ENCODE measurements around the gene ANTKMT. TPM values are rescaled to one million over a fixed set of nuclear protein-coding genes. Genes with fewer than 3 reads are reported as not detected.

The ANTKMT gene
- total and polyA plus RNA-seq, 8 donors: 7.7 to 52.9 (median 14.1) TPM

DNA sequence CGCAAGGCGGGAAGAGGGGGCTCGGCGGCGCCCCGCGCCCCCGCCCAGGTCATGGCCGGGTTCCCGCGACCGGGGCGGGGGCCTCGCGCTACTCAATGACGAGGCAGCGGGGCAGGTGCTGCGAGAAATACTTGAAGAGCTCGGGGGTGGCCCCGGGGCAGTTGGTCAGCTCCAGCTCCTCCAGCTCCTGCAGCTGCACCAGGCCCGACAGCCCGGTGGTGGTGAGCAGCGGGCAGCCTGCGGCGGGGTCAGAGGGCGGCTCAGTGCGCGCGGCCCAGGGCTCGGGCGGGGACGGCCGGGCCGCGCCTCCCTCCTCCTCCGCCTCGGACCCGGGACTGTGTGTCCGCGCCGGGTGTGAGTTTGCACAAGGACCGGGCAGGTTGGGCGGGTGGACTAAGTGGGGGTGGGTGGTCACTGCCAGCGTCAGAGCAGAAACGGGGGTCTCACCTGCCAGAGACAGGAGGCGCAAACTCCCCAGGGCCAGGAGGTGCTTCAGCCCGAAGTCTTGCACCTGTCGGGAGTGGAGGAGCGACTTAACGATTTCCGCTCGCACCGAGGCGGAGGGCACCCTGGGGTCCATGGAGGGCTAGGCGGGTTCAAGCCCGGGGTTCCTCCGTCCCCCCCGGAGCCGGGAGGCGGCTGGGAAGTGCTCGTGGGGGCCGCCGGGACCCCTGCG lies 26.6 kb upstream of the ANTKMT start:
- no peaks in the 10 kb centered on the region for H3K9me3 ChIP-seq
- H3K4me1 ChIP-seq: peaks cover 16 to 33% of the 10 kb centered on the region in 2 donors
- ATAC-seq (no peak), DNase-seq (no peak)
- peak overlapping the region in 1 of 2 donors; percentile 36 for H3K4me3 ChIP-seq
- intact Hi-C loops (cut with DNase I): no loop called here
- H3K27me3 ChIP-seq: peaks cover 44 to 83% of the 10 kb centered on the region in 2 donors
- no peak overlapping the region for H3K27ac ChIP-seq
- no peaks in the 10 kb centered on the region for H3K36me3 ChIP-seq
- TF ChIP-seq, protein P1, sequence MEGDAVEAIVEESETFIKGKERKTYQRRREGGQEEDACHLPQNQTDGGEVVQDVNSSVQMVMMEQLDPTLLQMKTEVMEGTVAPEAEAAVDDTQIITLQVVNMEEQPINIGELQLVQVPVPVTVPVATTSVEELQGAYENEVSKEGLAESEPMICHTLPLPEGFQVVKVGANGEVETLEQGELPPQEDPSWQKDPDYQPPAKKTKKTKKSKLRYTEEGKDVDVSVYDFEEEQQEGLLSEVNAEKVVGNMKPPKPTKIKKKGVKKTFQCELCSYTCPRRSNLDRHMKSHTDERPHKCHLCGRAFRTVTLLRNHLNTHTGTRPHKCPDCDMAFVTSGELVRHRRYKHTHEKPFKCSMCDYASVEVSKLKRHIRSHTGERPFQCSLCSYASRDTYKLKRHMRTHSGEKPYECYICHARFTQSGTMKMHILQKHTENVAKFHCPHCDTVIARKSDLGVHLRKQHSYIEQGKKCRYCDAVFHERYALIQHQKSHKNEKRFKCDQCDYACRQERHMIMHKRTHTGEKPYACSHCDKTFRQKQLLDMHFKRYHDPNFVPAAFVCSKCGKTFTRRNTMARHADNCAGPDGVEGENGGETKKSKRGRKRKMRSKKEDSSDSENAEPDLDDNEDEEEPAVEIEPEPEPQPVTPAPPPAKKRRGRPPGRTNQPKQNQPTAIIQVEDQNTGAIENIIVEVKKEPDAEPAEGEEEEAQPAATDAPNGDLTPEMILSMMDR (IDR thresholded peaks at IDR 0.05): no peak

DNA sequence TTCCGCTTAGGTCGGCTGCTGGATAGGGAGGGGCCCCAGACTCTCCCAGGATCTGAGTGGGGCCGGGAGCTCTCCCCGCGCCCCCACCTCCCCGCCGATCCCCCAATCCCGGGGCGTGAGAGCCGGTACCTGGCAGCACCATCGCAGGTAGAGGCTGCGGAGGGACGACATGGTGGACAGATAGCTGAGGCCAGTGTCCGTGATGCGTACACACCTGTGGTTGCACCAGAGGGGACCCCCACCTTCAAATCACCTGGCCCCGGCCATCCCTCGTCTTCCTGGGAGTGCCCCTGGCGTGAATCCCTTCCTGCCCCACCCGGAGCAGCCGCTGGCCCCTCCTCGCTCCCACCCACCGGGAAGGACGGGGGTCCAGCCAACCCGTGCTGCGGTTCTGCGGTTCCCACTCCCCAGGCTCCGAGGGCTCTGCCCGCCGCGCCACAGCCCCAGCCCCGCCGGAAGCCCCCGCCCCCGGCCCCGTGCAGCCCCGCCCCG lies 26.0 kb upstream of the ANTKMT start:
- Histone ChIP-seq H3K9me3 (no peaks in the 10 kb centered on the region), H3K27ac (no peak overlapping the region), H3K36me3 (no peaks in the 10 kb centered on the region), H3K27me3 (peaks cover 47 to 89% of the 10 kb centered on the region in 2 donors), H3K4me1 (peaks cover 11 to 27% of the 10 kb centered on the region in 2 donors), H3K4me3 (peak overlapping the region in 1 of 2 donors; percentile 36)
- ATAC-seq (no peak), DNase-seq (no peak)
- intact Hi-C loops (cut with DNase I): no loop called here
- TF ChIP-seq, protein P1 (IDR thresholded peaks at IDR 0.05): no peak

GRCh38 chr16:695355-696089 lies 25.4 kb upstream of the ANTKMT start:
- Histone ChIP-seq H3K9me3 (no peaks in the 10 kb centered on the region), H3K4me3 (peak overlapping the region in 1 of 2 donors; percentile 36), H3K36me3 (no peaks in the 10 kb centered on the region), H3K4me1 (peaks cover 11 to 26% of the 10 kb centered on the region in 2 donors), H3K27ac (no peak overlapping the region), H3K27me3 (peaks cover 53 to 95% of the 10 kb centered on the region in 2 donors)
- intact Hi-C loops (cut with DNase I): no loop called here
- DNase-seq: peak in 1 of 4 donors; percentile 41
- peak; percentile 53 for ATAC-seq
- TF ChIP-seq, protein P1 (IDR thresholded peaks at IDR 0.05): no peak

- Histone ChIP-seq H3K27ac (no peak overlapping the region), H3K27me3 (peaks cover 66 to 99% of the 10 kb centered on the region in 2 donors), H3K4me3 (no peak overlapping the region), H3K36me3 (no peaks in the 10 kb centered on the region), H3K9me3 (no peaks in the 10 kb centered on the region), H3K4me1 (peaks cover 11 to 22% of the 10 kb centered on the region in 2 donors)
- intact Hi-C loops (cut with DNase I): no loop called here
- TF ChIP-seq, protein P1 (IDR thresholded peaks at IDR 0.05): no peak
- ATAC-seq (no peak), DNase-seq (no peak)
Measured at GRCh38 chr16:698911-699671, 21.9 kb upstream of the ANTKMT start.

Data from left lung (tissue), 10 donors.